Measurements from ENCODE around the gene RASGEF1B.

The RASGEF1B gene

GRCh38 chr4:81376720-81377119, 95.0 kb downstream of the RASGEF1B start:
- H3K9ac ChIP-seq (ENCODE audit: low read depth, low read length): no peak overlapping the region

More at GRCh38 chr4:81376720-81377119, 95.0 kb downstream of the RASGEF1B start:
- H3K27me3 ChIP-seq (ENCODE audit: control insufficient read depth, insufficient read depth, low read length): no peaks in the 10 kb centered on the region
- H3K4me1 ChIP-seq (ENCODE audit: control insufficient read depth, insufficient read depth, low read length): no peaks in the 10 kb centered on the region
- no peaks in the 10 kb centered on the region for H3K36me3 ChIP-seq (ENCODE audit: insufficient read depth, low read length)
- H3K4me2 ChIP-seq (ENCODE audit: low read length): no peak overlapping the region
- H3K9me3 ChIP-seq (replicated peaks; ENCODE audit: low read length): no peaks in the 10 kb centered on the region
- no peak overlapping the region for H3K4me3 ChIP-seq (ENCODE audit: low read length)

All from skeletal muscle satellite cell (primary cell).